Liver (tissue), 3 donors: ENCODE data around the gene JOSD2.

Source experiments
- ATF3 ChIP-seq: IDR thresholded peaks from 2 replicates; pipeline ENCODE4 v1.6.1; 2016; ENCODE audit warnings: antibody characterized with exemption
- CTCF ChIP-seq: fragments of 150-350 bp; IDR thresholded peaks from 2 replicates; pipeline ENCODE4 v1.5.1; 2017; ENCODE audit warnings: improper control_type of control experiment, low read depth, low read length; ENCODE audit not compliant: missing input control
- EGR1 ChIP-seq, 2 donors: IDR thresholded peaks; 2 replicates each; pipeline ENCODE4 v1.6.1; 2016 to 2018; ENCODE audit warnings: antibody characterized with exemption in 2 of 2, low read depth in 2 of 2
- FOXA1 ChIP-seq: IDR thresholded peaks from 2 replicates; pipeline ENCODE4 v1.6.1; 2016; ENCODE audit warnings: antibody characterized with exemption
- JUND ChIP-seq, 2 donors: IDR thresholded peaks; 2 replicates each; pipeline ENCODE4 v1.6.1; 2016; ENCODE audit warnings: antibody characterized with exemption in 2 of 2
- MAX ChIP-seq: IDR thresholded peaks from 2 replicates; pipeline ENCODE4 v1.6.1; 2016; ENCODE audit warnings: antibody characterized with exemption
- RAD21 ChIP-seq, 2 donors: IDR thresholded peaks; 2 replicates each; pipeline ENCODE4 v1.6.1; 2016; ENCODE audit warnings: antibody characterized with exemption in 2 of 2, mild to moderate bottlenecking in 2 of 2
- ZBTB33 ChIP-seq: IDR thresholded peaks from 2 replicates; pipeline ENCODE4 v1.6.1; 2016; ENCODE audit warnings: antibody characterized with exemption
- donor health status: healthy.
- donor health status: healthy.

- no peak for TF ChIP-seq FOXA1
- no peak for TF ChIP-seq CTCF
- TF ChIP-seq ZBTB33, result no peak
- TF ChIP-seq MAX, result no peak
- TF ChIP-seq JUND (IDR thresholded peaks at IDR 0.05), result no peak
- no peak for TF ChIP-seq ATF3
- TF ChIP-seq RAD21 (IDR thresholded peaks at IDR 0.05), result no peak
- no peak for TF ChIP-seq EGR1 (IDR thresholded peaks at IDR 0.05; ENCODE audit: low read depth in 2 of 2)
These were observed 32.0 kb upstream of the JOSD2 start for GRCh38 chr19:50542943-50543342.
